Cerebellar cortex (tissue), 1 donor: ENCODE measurements around the gene ATCAY.
"Not testable (repeated sequence)": the region's sequence is repeated elsewhere in the genome, so short reads cannot be mapped to it uniquely, and the experiment has no call there.

Experiments used
- DNase-seq: peaks from one replicate; pipeline ENCODE4 v3.0.0-alpha.2; 2015; ENCODE audit warnings: low spot score

ATCAY gene

GRCh38 chr19:3902317-3902973 lies 22.0 kb downstream of the ATCAY start:
- DNase-seq, result no peak

- DNase-seq, result no peak
These were observed 23.7 kb downstream of the ATCAY start for GRCh38 chr19:3904233-3904632.

GRCh38 chr19:3907626-3908265 lies 27.3 kb downstream of the ATCAY start:
- DNase-seq, result no peak

- DNase-seq, result no peak
These were observed 28.0 kb downstream of the ATCAY start for GRCh38 chr19:3908266-3909054.

GRCh38 chr19:3910105-3910504 lies 29.6 kb downstream of the ATCAY start:
- DNase-seq, result no peak

GRCh38 chr19:3914199-3914598 lies 33.7 kb downstream of the ATCAY start:
- no peak for DNase-seq

- no peak for DNase-seq
These were observed 35.5 kb downstream of the ATCAY start for GRCh38 chr19:3916033-3916432.

GRCh38 chr19:3919793-3920192 lies 39.3 kb downstream of the ATCAY start:
- no peak for DNase-seq

- no peak for DNase-seq
These were observed 42.7 kb downstream of the ATCAY start for GRCh38 chr19:3923096-3923758.

GRCh38 chr19:3923912-3924311 lies 43.4 kb downstream of the ATCAY start:
- DNase-seq, result no peak

- no peak for DNase-seq
These were observed 50.6 kb downstream of the ATCAY start for GRCh38 chr19:3931041-3931440.

- no peak for DNase-seq
These were observed 52.7 kb downstream of the ATCAY start, which contains the start of gene NMRK2 for GRCh38 chr19:3932931-3933810. TSS of gene NMRK2 (plus strand) at chr19:3933069. CDS start at chr19:3933672, 603 bp downstream.

GRCh38 chr19:3936506-3937442 lies 56.3 kb downstream of the ATCAY start:
- DNase-seq, result no peak

- not testable (repeated sequence) for DNase-seq
These were observed 57.9 kb downstream of the ATCAY start for GRCh38 chr19:3938300-3938950.

- peak; percentile 27 for DNase-seq
These were observed 62.4 kb downstream of the ATCAY start for GRCh38 chr19:3942790-3943409.

- DNase-seq, result no peak
These were observed 63.7 kb downstream of the ATCAY start for GRCh38 chr19:3944018-3944721.

GRCh38 chr19:3945838-3946237 lies 65.4 kb downstream of the ATCAY start:
- no peak for DNase-seq

- not testable (repeated sequence) for DNase-seq
These were observed 66.9 kb downstream of the ATCAY start for GRCh38 chr19:3947316-3947933.
